Liver (tissue), 9 donors: ENCODE data around the gene PKD1. TPM values are rescaled to one million over a fixed set of nuclear protein-coding genes. Genes with fewer than 3 reads are reported as not detected.

Experiments used
- DNase-seq: peaks from one replicate; pipeline ENCODE4 v3.0.0-alpha.2; 2017; ENCODE audit warnings: low spot score
- H3K27ac ChIP-seq, 2 donors: one replicate each; pipeline ENCODE4 v1.7.0; 2013; ENCODE audit warnings: inconsistent platforms in 2 of 2, low read length in 2 of 2, control low read depth in 1 of 2, low read depth in 1 of 2, mild to moderate bottlenecking in 1 of 2
- H3K27me3 ChIP-seq, 4 donors: one replicate each; pipeline versions ENCODE4 v1.6.1 to v1.7.0; 2013; ENCODE audit warnings: low read length in 3 of 4, inconsistent platforms in 1 of 4, mild to moderate bottlenecking in 1 of 4, moderate library complexity in 1 of 4; ENCODE audit not compliant: control insufficient read depth in 4 of 4, insufficient read depth in 4 of 4
- H3K36me3 ChIP-seq, 4 donors: one replicate each; pipeline versions ENCODE4 v1.6.1 to v1.7.0; 2013; ENCODE audit warnings: low read length in 3 of 4, mild to moderate bottlenecking in 3 of 4, low read depth in 1 of 4, moderate library complexity in 1 of 4; ENCODE audit not compliant: control insufficient read depth in 4 of 4, insufficient read depth in 3 of 4
- H3K4me1 ChIP-seq, 4 donors: one replicate each; pipeline versions ENCODE4 v1.6.1 to v1.7.0; 2013; ENCODE audit warnings: low read length in 3 of 4, mild to moderate bottlenecking in 3 of 4, moderate library complexity in 1 of 4; ENCODE audit not compliant: control insufficient read depth in 4 of 4, insufficient read depth in 4 of 4
- H3K4me3 ChIP-seq, 3 donors: one replicate each; pipeline versions ENCODE4 v1.6.1 to v1.7.0; 2013; ENCODE audit warnings: low read length in 3 of 3, control low read depth in 1 of 3, low read depth in 1 of 3, mild to moderate bottlenecking in 1 of 3
- H3K9ac ChIP-seq, 2 donors: one replicate each; pipeline ENCODE4 v1.7.0; 2013; ENCODE audit warnings: low read length in 2 of 2, mild to moderate bottlenecking in 2 of 2, moderate library complexity in 2 of 2, control low read depth in 1 of 2, low read depth in 1 of 2
- H3K9me3 ChIP-seq, 4 donors: one replicate each; pipeline versions ENCODE4 v1.6.1 to v1.7.0; 2013; ENCODE audit warnings: low read length in 3 of 4; ENCODE audit not compliant: control insufficient read depth in 4 of 4
- EGR1 ChIP-seq, 2 donors: IDR thresholded peaks; 2 replicates each; pipeline ENCODE4 v1.6.1; 2016 to 2018; ENCODE audit warnings: antibody characterized with exemption in 2 of 2, low read depth in 2 of 2
- FOXA1 ChIP-seq: IDR thresholded peaks from 2 replicates; pipeline ENCODE4 v1.6.1; 2016; ENCODE audit warnings: antibody characterized with exemption
- FOXA2 ChIP-seq: IDR thresholded peaks from 2 replicates; pipeline ENCODE4 v1.6.1; 2016; ENCODE audit warnings: antibody characterized with exemption
- GABPA ChIP-seq, 2 donors: IDR thresholded peaks in 1 of 2; conservative IDR thresholded peaks in 1 of 2; 2 replicates each; pipeline ENCODE4 v1.6.1; 2016; ENCODE audit warnings: antibody characterized with exemption in 2 of 2, mild to moderate bottlenecking in 1 of 2, moderate library complexity in 1 of 2
- HNF4A ChIP-seq, 2 donors: conservative IDR thresholded peaks; 2 replicates each; pipeline ENCODE4 v1.6.1; 2016; ENCODE audit warnings: antibody characterized with exemption in 2 of 2, mild to moderate bottlenecking in 2 of 2
- HNF4G ChIP-seq: IDR thresholded peaks from 2 replicates; pipeline ENCODE4 v1.6.1; 2016; ENCODE audit warnings: antibody characterized with exemption
- JUND ChIP-seq, 2 donors: IDR thresholded peaks; 2 replicates each; pipeline ENCODE4 v1.6.1; 2016; ENCODE audit warnings: antibody characterized with exemption in 2 of 2
- NR2F2 ChIP-seq: IDR thresholded peaks from 2 replicates; pipeline ENCODE4 v1.6.1; 2016; ENCODE audit warnings: antibody characterized with exemption
- RAD21 ChIP-seq, 2 donors: IDR thresholded peaks; 2 replicates each; pipeline ENCODE4 v1.6.1; 2016; ENCODE audit warnings: antibody characterized with exemption in 2 of 2, mild to moderate bottlenecking in 2 of 2
- RXRA ChIP-seq, 2 donors: IDR thresholded peaks; 2 replicates each; pipeline ENCODE4 v1.6.1; 2017 to 2018; ENCODE audit warnings: antibody characterized with exemption in 2 of 2, mild to moderate bottlenecking in 1 of 2
- SP1 ChIP-seq: IDR thresholded peaks from 2 replicates; pipeline ENCODE4 v1.6.1; 2018; ENCODE audit warnings: antibody characterized with exemption, mild to moderate bottlenecking
- TAF1 ChIP-seq: conservative IDR thresholded peaks from 2 replicates; pipeline ENCODE4 v1.6.1; 2016; ENCODE audit warnings: antibody characterized with exemption, mild to moderate bottlenecking
- YY1 ChIP-seq: IDR thresholded peaks from 2 replicates; pipeline ENCODE4 v1.6.1; 2016; ENCODE audit warnings: antibody characterized with exemption, mild to moderate bottlenecking
- WGBS: extraction: QIAGEN DNeasy Blood & Tissue Kit; methylation state at CpG from one replicate; pipeline ENCODE4 v1.1.7; 2013; 5-methylcytosine and 5-hydroxymethylcytosine counted together
- polyA plus RNA-seq, 2 donors: library from polyadenylated mRNA; stranded (reverse) in 1 of 2; unstranded in 1 of 2; fragments of 200-250 nt in 1 of 2; fragments of >200 nt in 1 of 2; fragmentation: Nextera tagmentation in 1 of 2; extraction: Ambion mirVana in 1 of 2; gene quantifications; one replicate each; pipeline versions ENCODE4 v1.2.1 to v1.2.3, GENCODE V29; 2013 to 2015
- total RNA-seq, 2 donors: library from RNA; depleted of rRNA; stranded (reverse); fragments of >200 nt; gene quantifications; one replicate each; pipeline ENCODE4 v1.2.3, GENCODE V29; 2014
- TF ChIP-seq, protein P1 (sequence below): IDR thresholded peaks from 2 replicates; pipeline ENCODE4 v1.6.1; 2016; ENCODE audit warnings: antibody characterized with exemption
- TF ChIP-seq, protein P2 (sequence below): IDR thresholded peaks from 2 replicates; pipeline ENCODE4 v1.6.1; 2016; ENCODE audit warnings: antibody characterized with exemption, mild to moderate bottlenecking
- TF ChIP-seq, protein P3 (sequence below): fragments of 150-350 bp; IDR thresholded peaks from 2 replicates; pipeline ENCODE4 v1.5.1; 2017; ENCODE audit warnings: improper control_type of control experiment, low read depth, low read length; ENCODE audit not compliant: missing input control
- TF ChIP-seq, protein P4 (sequence below): IDR thresholded peaks from 2 replicates; pipeline ENCODE4 v1.6.1; 2016; ENCODE audit warnings: antibody characterized with exemption
- TF ChIP-seq, protein P5 (sequence below): IDR thresholded peaks from 2 replicates; pipeline ENCODE4 v1.6.1; 2016; ENCODE audit warnings: antibody characterized with exemption
- donor health status: healthy.
- donor health status: healthy.
- donor health status: healthy.
- donor health status: healthy.
- donor health status: healthy.

Gene PKD1
- total and polyA plus RNA-seq, 4 donors: 8.0 to 58.4 (median 25.6) TPM

DNA sequence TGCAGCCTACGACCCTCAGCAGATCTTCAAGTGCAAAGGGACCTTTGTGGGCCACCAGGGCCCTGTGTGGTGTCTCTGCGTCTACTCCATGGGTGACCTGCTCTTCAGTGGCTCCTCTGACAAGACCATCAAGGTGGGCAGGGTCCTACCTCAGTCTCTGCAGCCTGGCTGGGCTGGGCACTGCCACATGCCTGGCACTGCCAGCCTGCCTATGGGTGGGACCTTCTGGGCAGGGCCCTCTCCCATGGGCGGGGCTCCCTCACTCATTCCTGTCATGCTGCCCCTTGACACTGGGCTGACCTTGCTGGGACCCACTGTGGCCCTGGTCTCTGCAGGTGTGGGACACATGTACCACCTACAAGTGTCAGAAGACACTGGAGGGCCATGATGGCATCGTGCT, 38.2 kb upstream of the PKD1 start:
- TF ChIP-seq, protein P1, sequence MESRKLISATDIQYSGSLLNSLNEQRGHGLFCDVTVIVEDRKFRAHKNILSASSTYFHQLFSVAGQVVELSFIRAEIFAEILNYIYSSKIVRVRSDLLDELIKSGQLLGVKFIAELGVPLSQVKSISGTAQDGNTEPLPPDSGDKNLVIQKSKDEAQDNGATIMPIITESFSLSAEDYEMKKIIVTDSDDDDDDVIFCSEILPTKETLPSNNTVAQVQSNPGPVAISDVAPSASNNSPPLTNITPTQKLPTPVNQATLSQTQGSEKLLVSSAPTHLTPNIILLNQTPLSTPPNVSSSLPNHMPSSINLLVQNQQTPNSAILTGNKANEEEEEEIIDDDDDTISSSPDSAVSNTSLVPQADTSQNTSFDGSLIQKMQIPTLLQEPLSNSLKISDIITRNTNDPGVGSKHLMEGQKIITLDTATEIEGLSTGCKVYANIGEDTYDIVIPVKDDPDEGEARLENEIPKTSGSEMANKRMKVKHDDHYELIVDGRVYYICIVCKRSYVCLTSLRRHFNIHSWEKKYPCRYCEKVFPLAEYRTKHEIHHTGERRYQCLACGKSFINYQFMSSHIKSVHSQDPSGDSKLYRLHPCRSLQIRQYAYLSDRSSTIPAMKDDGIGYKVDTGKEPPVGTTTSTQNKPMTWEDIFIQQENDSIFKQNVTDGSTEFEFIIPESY: no peak
- TF ChIP-seq SP1 (no peak), TAF1 (no peak), FOXA1 (no peak), GABPA (IDR thresholded peaks at IDR 0.05 in 1 of 2, conservative IDR thresholded peaks at IDR 0.05 in 1 of 2) (no peak), NR2F2 (no peak), FOXA2 (no peak), RAD21 (IDR thresholded peaks at IDR 0.05) (no peak), YY1 (no peak), EGR1 (IDR thresholded peaks at IDR 0.05; ENCODE audit: low read depth in 2 of 2) (no peak), HNF4G (no peak), RXRA (IDR thresholded peaks at IDR 0.05) (no peak), HNF4A (conservative IDR thresholded peaks at IDR 0.05) (no peak)
- TF ChIP-seq, protein P2, sequence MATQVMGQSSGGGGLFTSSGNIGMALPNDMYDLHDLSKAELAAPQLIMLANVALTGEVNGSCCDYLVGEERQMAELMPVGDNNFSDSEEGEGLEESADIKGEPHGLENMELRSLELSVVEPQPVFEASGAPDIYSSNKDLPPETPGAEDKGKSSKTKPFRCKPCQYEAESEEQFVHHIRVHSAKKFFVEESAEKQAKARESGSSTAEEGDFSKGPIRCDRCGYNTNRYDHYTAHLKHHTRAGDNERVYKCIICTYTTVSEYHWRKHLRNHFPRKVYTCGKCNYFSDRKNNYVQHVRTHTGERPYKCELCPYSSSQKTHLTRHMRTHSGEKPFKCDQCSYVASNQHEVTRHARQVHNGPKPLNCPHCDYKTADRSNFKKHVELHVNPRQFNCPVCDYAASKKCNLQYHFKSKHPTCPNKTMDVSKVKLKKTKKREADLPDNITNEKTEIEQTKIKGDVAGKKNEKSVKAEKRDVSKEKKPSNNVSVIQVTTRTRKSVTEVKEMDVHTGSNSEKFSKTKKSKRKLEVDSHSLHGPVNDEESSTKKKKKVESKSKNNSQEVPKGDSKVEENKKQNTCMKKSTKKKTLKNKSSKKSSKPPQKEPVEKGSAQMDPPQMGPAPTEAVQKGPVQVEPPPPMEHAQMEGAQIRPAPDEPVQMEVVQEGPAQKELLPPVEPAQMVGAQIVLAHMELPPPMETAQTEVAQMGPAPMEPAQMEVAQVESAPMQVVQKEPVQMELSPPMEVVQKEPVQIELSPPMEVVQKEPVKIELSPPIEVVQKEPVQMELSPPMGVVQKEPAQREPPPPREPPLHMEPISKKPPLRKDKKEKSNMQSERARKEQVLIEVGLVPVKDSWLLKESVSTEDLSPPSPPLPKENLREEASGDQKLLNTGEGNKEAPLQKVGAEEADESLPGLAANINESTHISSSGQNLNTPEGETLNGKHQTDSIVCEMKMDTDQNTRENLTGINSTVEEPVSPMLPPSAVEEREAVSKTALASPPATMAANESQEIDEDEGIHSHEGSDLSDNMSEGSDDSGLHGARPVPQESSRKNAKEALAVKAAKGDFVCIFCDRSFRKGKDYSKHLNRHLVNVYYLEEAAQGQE: no peak
- TF ChIP-seq, protein P3, sequence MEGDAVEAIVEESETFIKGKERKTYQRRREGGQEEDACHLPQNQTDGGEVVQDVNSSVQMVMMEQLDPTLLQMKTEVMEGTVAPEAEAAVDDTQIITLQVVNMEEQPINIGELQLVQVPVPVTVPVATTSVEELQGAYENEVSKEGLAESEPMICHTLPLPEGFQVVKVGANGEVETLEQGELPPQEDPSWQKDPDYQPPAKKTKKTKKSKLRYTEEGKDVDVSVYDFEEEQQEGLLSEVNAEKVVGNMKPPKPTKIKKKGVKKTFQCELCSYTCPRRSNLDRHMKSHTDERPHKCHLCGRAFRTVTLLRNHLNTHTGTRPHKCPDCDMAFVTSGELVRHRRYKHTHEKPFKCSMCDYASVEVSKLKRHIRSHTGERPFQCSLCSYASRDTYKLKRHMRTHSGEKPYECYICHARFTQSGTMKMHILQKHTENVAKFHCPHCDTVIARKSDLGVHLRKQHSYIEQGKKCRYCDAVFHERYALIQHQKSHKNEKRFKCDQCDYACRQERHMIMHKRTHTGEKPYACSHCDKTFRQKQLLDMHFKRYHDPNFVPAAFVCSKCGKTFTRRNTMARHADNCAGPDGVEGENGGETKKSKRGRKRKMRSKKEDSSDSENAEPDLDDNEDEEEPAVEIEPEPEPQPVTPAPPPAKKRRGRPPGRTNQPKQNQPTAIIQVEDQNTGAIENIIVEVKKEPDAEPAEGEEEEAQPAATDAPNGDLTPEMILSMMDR: no peak
- TF ChIP-seq, protein P4, sequence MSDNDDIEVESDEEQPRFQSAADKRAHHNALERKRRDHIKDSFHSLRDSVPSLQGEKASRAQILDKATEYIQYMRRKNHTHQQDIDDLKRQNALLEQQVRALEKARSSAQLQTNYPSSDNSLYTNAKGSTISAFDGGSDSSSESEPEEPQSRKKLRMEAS: no peak
- TF ChIP-seq, protein P5, sequence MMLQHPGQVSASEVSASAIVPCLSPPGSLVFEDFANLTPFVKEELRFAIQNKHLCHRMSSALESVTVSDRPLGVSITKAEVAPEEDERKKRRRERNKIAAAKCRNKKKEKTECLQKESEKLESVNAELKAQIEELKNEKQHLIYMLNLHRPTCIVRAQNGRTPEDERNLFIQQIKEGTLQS: no peak
- Histone ChIP-seq H3K27ac (no peak overlapping the region), H3K9ac (no peak overlapping the region), H3K4me3 (no peak overlapping the region), H3K9me3 (no peaks in the 10 kb centered on the region), H3K4me1 (no peaks in the 10 kb centered on the region), H3K27me3 (no peaks in the 10 kb centered on the region), H3K36me3 (peaks cover 12 to 64% (median 33%) of the 10 kb centered on the region in 4 donors)
- no peak for DNase-seq
- 95% methylated on average over 4 of the region's 4 CpGs for WGBS

DNA sequence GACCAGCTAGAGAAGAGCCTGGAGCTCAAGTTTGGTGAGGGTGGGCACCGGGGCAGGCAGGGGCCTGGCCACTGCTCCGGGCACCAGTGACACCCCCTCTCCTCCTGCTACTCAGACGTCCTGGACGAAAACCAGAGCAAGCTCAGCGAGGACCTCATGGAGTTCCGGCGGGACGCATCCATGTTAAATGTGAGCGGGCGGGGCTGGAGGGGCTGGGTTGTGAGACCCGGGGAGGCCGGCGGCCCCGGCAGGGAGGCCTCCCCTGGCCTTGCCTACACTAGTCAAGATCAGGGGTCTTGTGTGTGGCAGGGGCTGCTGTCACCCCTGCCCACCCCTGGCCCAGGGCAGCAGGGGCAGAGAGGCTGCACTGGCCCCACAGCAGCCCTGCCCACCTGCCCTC, 37.7 kb upstream of the PKD1 start:
- H3K27me3 ChIP-seq: no peaks in the 10 kb centered on the region
- H3K27ac ChIP-seq: no peak overlapping the region
- peaks cover 15 to 64% (median 33%) of the 10 kb centered on the region in 4 donors for H3K36me3 ChIP-seq
- TF ChIP-seq YY1 (no peak), TAF1 (no peak), JUND (IDR thresholded peaks at IDR 0.05) (no peak), FOXA2 (no peak), GABPA (IDR thresholded peaks at IDR 0.05 in 1 of 2, conservative IDR thresholded peaks at IDR 0.05 in 1 of 2) (no peak), SP1 (no peak), RXRA (IDR thresholded peaks at IDR 0.05) (no peak)
- TF ChIP-seq, protein P3: no peak
- H3K4me3 ChIP-seq: no peak overlapping the region
- H3K9ac ChIP-seq: no peak overlapping the region
- H3K4me1 ChIP-seq: no peaks in the 10 kb centered on the region
- no peaks in the 10 kb centered on the region for H3K9me3 ChIP-seq
- no peak for DNase-seq
- 98% methylated on average over 14 of the region's 14 CpGs for WGBS
